Measurements from ENCODE around the gene SCUBE3. TPM values are rescaled to one million over a fixed set of nuclear protein-coding genes. Genes with fewer than 3 reads are reported as not detected.

SCUBE3 gene
- polyA plus RNA-seq, 1 donor from 2014 or later: 7.3 TPM

GRCh38 chr6:35287671-35288396 lies 74.1 kb downstream of the SCUBE3 start:
- Histone ChIP-seq H3K36me3 (ENCODE audit: insufficient read depth, low read length) (peaks cover 14% of the 10 kb centered on the region), H3K9me2 (ENCODE audit: insufficient read depth, low read length) (no peaks in the 10 kb centered on the region), H3K4me3 (ENCODE audit: low read length) (no peak overlapping the region)

GRCh38 chr6:35288834-35289233 lies 75.1 kb downstream of the SCUBE3 start:
- H3K36me3 ChIP-seq (ENCODE audit: insufficient read depth, low read length): peaks cover 6% of the 10 kb centered on the region

More at GRCh38 chr6:35287671-35288396, 74.1 kb downstream of the SCUBE3 start:
- no peak for TF ChIP-seq MXI1 (conservative IDR thresholded peaks at IDR 0.05; ENCODE audit: poor library complexity, severe bottlenecking)
- TF ChIP-seq POLR2AphosphoS5 (IDR thresholded peaks at IDR 0.05): no peak
- TF ChIP-seq TAF1 (IDR thresholded peaks at IDR 0.05; ENCODE audit: low read depth): no peak
- no peak for TF ChIP-seq REST (IDR thresholded peaks at IDR 0.05; ENCODE audit: borderline replicate concordance)
- no peak for TF ChIP-seq EP300 (conservative IDR thresholded peaks at IDR 0.05; ENCODE audit: poor library complexity, severe bottlenecking)
- TF ChIP-seq RAD21 (conservative IDR thresholded peaks at IDR 0.05): no peak
- Histone ChIP-seq H3K79me2 (replicated peaks; ENCODE audit: insufficient read depth, low read length) (no peaks in the 10 kb centered on the region), H3F3A (ENCODE audit: insufficient read depth, low read length, poor library complexity, severe bottlenecking) (no peaks in the 10 kb centered on the region), H3K9me3 (ENCODE audit: low read length) (no peaks in the 10 kb centered on the region), H2AFZ (ENCODE audit: low read depth, low read length) (no peak overlapping the region), H3K27ac (ENCODE audit: low read length) (no peak overlapping the region), H3K4me2 (ENCODE audit: low read length) (no peak overlapping the region), H3K27me3 (ENCODE audit: insufficient read depth, low read depth, low read length) (no peaks in the 10 kb centered on the region), H4K20me1 (ENCODE audit: insufficient read depth) (no peaks in the 10 kb centered on the region), H3K9ac (ENCODE audit: low read length) (no peak overlapping the region)

More at GRCh38 chr6:35288834-35289233, 75.1 kb downstream of the SCUBE3 start:
- Histone ChIP-seq H3K4me2 (ENCODE audit: low read length) (no peak overlapping the region), H3K27ac (ENCODE audit: low read length) (no peak overlapping the region), H3K9me2 (ENCODE audit: insufficient read depth, low read length) (no peaks in the 10 kb centered on the region), H4K20me1 (ENCODE audit: insufficient read depth) (no peaks in the 10 kb centered on the region), H3K9ac (ENCODE audit: low read length) (no peak overlapping the region), H3F3A (ENCODE audit: insufficient read depth, low read length, poor library complexity, severe bottlenecking) (no peaks in the 10 kb centered on the region), H3K27me3 (ENCODE audit: insufficient read depth, low read depth, low read length) (no peaks in the 10 kb centered on the region), H3K79me2 (replicated peaks; ENCODE audit: insufficient read depth, low read length) (no peaks in the 10 kb centered on the region), H3K9me3 (ENCODE audit: low read length) (no peaks in the 10 kb centered on the region), H3K4me3 (ENCODE audit: low read length) (no peak overlapping the region), H2AFZ (ENCODE audit: low read depth, low read length) (no peak overlapping the region)
- no peak for TF ChIP-seq EZH2 (IDR thresholded peaks at IDR 0.05; ENCODE audit: borderline replicate concordance, insufficient read depth, low read length, poor library complexity, severe bottlenecking)
- no peak for TF ChIP-seq MXI1 (conservative IDR thresholded peaks at IDR 0.05; ENCODE audit: poor library complexity, severe bottlenecking)
- TF ChIP-seq REST (IDR thresholded peaks at IDR 0.05; ENCODE audit: borderline replicate concordance): no peak
- TF ChIP-seq RAD21 (conservative IDR thresholded peaks at IDR 0.05): no peak
- no peak for TF ChIP-seq TAF1 (IDR thresholded peaks at IDR 0.05; ENCODE audit: low read depth)
- no peak for TF ChIP-seq CTCF (IDR thresholded peaks at IDR 0.05; ENCODE audit: poor library complexity, severe bottlenecking)
